Measurements from ENCODE around the gene CLIP1. TPM values are rescaled to one million over a fixed set of nuclear protein-coding genes. Genes with fewer than 3 reads are reported as not detected.
A peak's percentile ranks its signal among the peaks of the same experiment; 100 is the strongest.

Gene CLIP1
- total RNA-seq, 2 experiments from 2014 or later: 11.2 to 25.6 TPM

- H3K4me1 ChIP-seq (ENCODE audit: insufficient read depth, low read length, poor library complexity, severe bottlenecking): peaks cover 19% of the 10 kb centered on the region
- intact Hi-C loops (cut with micrococcal nuclease; ENCODE audit: unreplicated experiment): no loop called here
- no peak overlapping the region for H3K4me3 ChIP-seq (ENCODE audit: low read depth, low read length, poor library complexity, severe bottlenecking)
- H4K20me1 ChIP-seq (ENCODE audit: insufficient read depth, low read length): no peaks in the 10 kb centered on the region
- CTCF ChIA-PET (ENCODE audit: unreplicated experiment): no interaction called here
- H2AFZ ChIP-seq (ENCODE audit: low read length): no peak overlapping the region
- peaks cover 10% of the 10 kb centered on the region for H3K36me3 ChIP-seq (ENCODE audit: insufficient read depth, low read length)
- no peak overlapping the region for H3K4me2 ChIP-seq (ENCODE audit: low read length)
- no peaks in the 10 kb centered on the region for H3K9me3 ChIP-seq (ENCODE audit: low read length)
- no peak for DNase-seq (ENCODE audit: low spot score)
- no peak overlapping the region for H3K27ac ChIP-seq (ENCODE audit: low read depth, low read length, poor library complexity, severe bottlenecking)
- BruUV-seq (replicated peaks): no TSS peak
- no peaks in the 10 kb centered on the region for H3K9me2 ChIP-seq (ENCODE audit: insufficient read depth, low read length)
- POLR2A ChIA-PET: interaction anchor here (1.0 kb wide), 1 partner anchor 87 kb away, joined by 5 read pairs; no protein-coding TSS in a partner anchor
- H3K79me2 ChIP-seq (ENCODE audit: insufficient read depth, low read depth, low read length): no peaks in the 10 kb centered on the region
- TF ChIP-seq, protein P1, sequence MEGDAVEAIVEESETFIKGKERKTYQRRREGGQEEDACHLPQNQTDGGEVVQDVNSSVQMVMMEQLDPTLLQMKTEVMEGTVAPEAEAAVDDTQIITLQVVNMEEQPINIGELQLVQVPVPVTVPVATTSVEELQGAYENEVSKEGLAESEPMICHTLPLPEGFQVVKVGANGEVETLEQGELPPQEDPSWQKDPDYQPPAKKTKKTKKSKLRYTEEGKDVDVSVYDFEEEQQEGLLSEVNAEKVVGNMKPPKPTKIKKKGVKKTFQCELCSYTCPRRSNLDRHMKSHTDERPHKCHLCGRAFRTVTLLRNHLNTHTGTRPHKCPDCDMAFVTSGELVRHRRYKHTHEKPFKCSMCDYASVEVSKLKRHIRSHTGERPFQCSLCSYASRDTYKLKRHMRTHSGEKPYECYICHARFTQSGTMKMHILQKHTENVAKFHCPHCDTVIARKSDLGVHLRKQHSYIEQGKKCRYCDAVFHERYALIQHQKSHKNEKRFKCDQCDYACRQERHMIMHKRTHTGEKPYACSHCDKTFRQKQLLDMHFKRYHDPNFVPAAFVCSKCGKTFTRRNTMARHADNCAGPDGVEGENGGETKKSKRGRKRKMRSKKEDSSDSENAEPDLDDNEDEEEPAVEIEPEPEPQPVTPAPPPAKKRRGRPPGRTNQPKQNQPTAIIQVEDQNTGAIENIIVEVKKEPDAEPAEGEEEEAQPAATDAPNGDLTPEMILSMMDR (conservative IDR thresholded peaks at IDR 0.05; ENCODE audit: low read length): no peak
- no peak for TF ChIP-seq EZH2phosphoT487 (IDR thresholded peaks at IDR 0.05; ENCODE audit: borderline replicate concordance, low read depth, low read length)
These were observed 10.9 kb downstream of the CLIP1 start for GRCh38 chr12:122411537-122411936.

- CTCF ChIA-PET (ENCODE audit: unreplicated experiment): no interaction called here
- intact Hi-C loops (cut with micrococcal nuclease; ENCODE audit: unreplicated experiment): no loop called here
- H3K36me3 ChIP-seq (ENCODE audit: insufficient read depth, low read length): peaks cover 10% of the 10 kb centered on the region
- no peak for DNase-seq (ENCODE audit: low spot score)
- no peaks in the 10 kb centered on the region for H3K9me2 ChIP-seq (ENCODE audit: insufficient read depth, low read length)
- H3K9me3 ChIP-seq (ENCODE audit: low read length): no peaks in the 10 kb centered on the region
- H3K4me2 ChIP-seq (ENCODE audit: low read length): no peak overlapping the region
- no peak overlapping the region for H3K27ac ChIP-seq (ENCODE audit: low read depth, low read length, poor library complexity, severe bottlenecking)
- POLR2A ChIA-PET: interaction anchor here (0.5 to 1.5 kb wide), 6 partner anchors 10 to 184 kb away, joined by 3 to 7 read pairs (median 4); partner anchors contain the start of genes KNTC1 and RSRC2
- no peaks in the 10 kb centered on the region for H4K20me1 ChIP-seq (ENCODE audit: insufficient read depth, low read length)
- peaks cover under 1% of the 10 kb centered on the region for H3K4me1 ChIP-seq (ENCODE audit: insufficient read depth, low read length, poor library complexity, severe bottlenecking)
- no peak overlapping the region for H3K4me3 ChIP-seq (ENCODE audit: low read depth, low read length, poor library complexity, severe bottlenecking)
- BruUV-seq (replicated peaks): no TSS peak
- no peaks in the 10 kb centered on the region for H3K79me2 ChIP-seq (ENCODE audit: insufficient read depth, low read depth, low read length)
- no peak for TF ChIP-seq EZH2phosphoT487 (IDR thresholded peaks at IDR 0.05; ENCODE audit: borderline replicate concordance, low read depth, low read length)
- TF ChIP-seq, protein P1 (conservative IDR thresholded peaks at IDR 0.05; ENCODE audit: low read length): no peak
- H2AFZ ChIP-seq (ENCODE audit: low read length): no peak overlapping the region
These were observed 15.3 kb downstream of the CLIP1 start for GRCh38 chr12:122407208-122407607.

DNA sequence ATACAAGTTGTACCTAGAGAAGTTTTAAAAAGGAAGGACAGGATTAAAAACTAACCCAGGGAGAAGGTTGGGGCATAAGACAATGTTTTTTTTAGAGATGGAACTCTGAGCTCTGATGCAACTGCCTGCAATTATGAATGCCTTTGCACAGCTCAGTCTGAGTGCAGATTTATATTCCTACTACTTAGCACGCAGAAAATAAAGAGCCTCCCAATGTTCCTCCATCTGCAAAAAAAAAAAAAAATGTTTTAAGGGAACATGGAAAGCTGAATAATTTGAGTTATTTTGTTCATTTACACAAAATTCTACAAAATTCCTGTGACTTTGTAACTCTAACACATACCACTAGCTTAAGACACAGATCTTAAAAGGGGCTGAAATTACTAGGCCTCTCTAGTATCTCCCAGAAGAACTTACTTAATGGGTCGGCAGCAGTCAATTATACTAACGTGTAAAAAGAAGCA is 15.7 kb downstream of the CLIP1 start:
- no peak overlapping the region for H3K27ac ChIP-seq (ENCODE audit: low read depth, low read length, poor library complexity, severe bottlenecking)

More for the DNA sequence above, 15.7 kb downstream of the CLIP1 start:
- Histone ChIP-seq H3K4me2 (ENCODE audit: low read length) (no peak overlapping the region), H2AFZ (ENCODE audit: low read length) (no peak overlapping the region), H4K20me1 (ENCODE audit: insufficient read depth, low read length) (no peaks in the 10 kb centered on the region), H3K36me3 (ENCODE audit: insufficient read depth, low read length) (peaks cover 10% of the 10 kb centered on the region), H3K9me2 (ENCODE audit: insufficient read depth, low read length) (no peaks in the 10 kb centered on the region), H3K4me3 (ENCODE audit: low read depth, low read length, poor library complexity, severe bottlenecking) (no peak overlapping the region), H3K9me3 (ENCODE audit: low read length) (no peaks in the 10 kb centered on the region), H3K79me2 (ENCODE audit: insufficient read depth, low read depth, low read length) (no peaks in the 10 kb centered on the region), H3K4me1 (ENCODE audit: insufficient read depth, low read length, poor library complexity, severe bottlenecking) (no peaks in the 10 kb centered on the region)
- TF ChIP-seq, protein P1 (conservative IDR thresholded peaks at IDR 0.05; ENCODE audit: low read length): no peak
- TF ChIP-seq EZH2phosphoT487 (IDR thresholded peaks at IDR 0.05; ENCODE audit: borderline replicate concordance, low read depth, low read length): no peak
- ChIA-PET POLR2A (interaction anchor here (0.5 to 1.5 kb wide), 9 partner anchors 8 to 981 kb away, joined by 3 to 7 read pairs (median 4); partner anchors contain the start of genes KNTC1 and RSRC2), CTCF (ENCODE audit: unreplicated experiment) (no interaction called here)
- intact Hi-C loops (cut with micrococcal nuclease; ENCODE audit: unreplicated experiment): no loop called here
- DNase-seq (ENCODE audit: low spot score): peak; percentile 24
- BruUV-seq (replicated peaks): no TSS peak
